ENCODE results near the gene IFI35.

GRCh38 chr17:43011728-43012472 lies 5.3 kb downstream of the IFI35 start:
- TF ChIP-seq CTCF (IDR thresholded peaks at IDR 0.05) (no peak), POLR2A (IDR thresholded peaks at IDR 0.05) (no peak), EP300 (IDR thresholded peaks at IDR 0.05) (peak in 1 of 2 donors; percentile 8)
